MM.1S (cell line): ENCODE measurements around the gene ZNF785.

Source experiments
- CTCF ChIP-seq: fragments of 300-600 bp; sonication (generic); IDR thresholded peaks from 2 replicates; pipeline ENCODE4 v1.5.1; 2016; ENCODE audit warnings: antibody characterized with exemption, low read length, mixed read lengths
- EZH2 ChIP-seq: fragments of 300-600 bp; sonication (generic); optimal IDR thresholded peaks from 2 replicates; pipeline ENCODE3; 2017; ENCODE audit warnings: low read depth, mild to moderate bottlenecking, antibody characterized with exemption, low read length, mixed read lengths

GRCh38 chr16:30609002-30609925 lies 23.8 kb upstream of the ZNF785 start:
- TF ChIP-seq CTCF: no peak
- TF ChIP-seq EZH2: no peak
